K562 (cell line): ENCODE results near the gene PAIP2. TPM values are rescaled to one million over a fixed set of nuclear protein-coding genes. Genes with fewer than 3 reads are reported as not detected.
A peak's percentile ranks its signal among the peaks of the same experiment; 100 is the strongest.

Experiments
- CHD2 ChIP-seq: IDR thresholded peaks from 2 replicates; pipeline ENCODE4 v1.6.1; 2011; ENCODE audit warnings: low read depth, low read length
- CSDE1 ChIP-seq, 2 experiments: fragments of 450-650 bp; IDR thresholded peaks; 2 replicates each; pipeline ENCODE4 v1.6.1; 2016; ENCODE audit warnings: mild to moderate bottlenecking in 1 of 2
- FOXJ2 ChIP-seq: fragments of 200-800 bp; sonication (Bioruptor generic); IDR thresholded peaks from 2 replicates; pipeline ENCODE4 v1.6.1; 2016; ENCODE audit warnings: missing genetic modification characterization, missing compliant biosample characterization
- HLTF ChIP-seq: fragments of 450-650 bp; IDR thresholded peaks from 2 replicates; pipeline ENCODE4 v1.6.1; 2016
- HNRNPL ChIP-seq: fragments of 200-400 bp; formaldehyde crosslinking; IDR thresholded peaks from 2 replicates; pipeline ENCODE4 v1.6.1; 2017; ENCODE audit warnings: low read depth, mild to moderate bottlenecking, low read length
- POLR3A ChIP-seq: IDR thresholded peaks from 2 replicates; pipeline ENCODE4 v1.6.1; 2011; ENCODE audit warnings: borderline replicate concordance, mild to moderate bottlenecking, moderate library complexity; ENCODE audit not compliant: insufficient read length, insufficient read depth; ENCODE audit errors: extremely low read depth
- PRPF4 ChIP-seq: fragments of 200-400 bp; formaldehyde crosslinking; IDR thresholded peaks from one replicate; pipeline ENCODE4 v1.6.1; 2017; ENCODE audit warnings: low read length, low read depth, mild to moderate bottlenecking; ENCODE audit not compliant: insufficient read depth, poor library complexity, severe bottlenecking
- SIN3B ChIP-seq: fragments of 450-650 bp; IDR thresholded peaks from 2 replicates; pipeline ENCODE4 v1.6.1; 2017; ENCODE audit warnings: low read depth, mild to moderate bottlenecking, moderate library complexity
- SMARCC2 ChIP-seq: fragments of 450-650 bp; IDR thresholded peaks from 2 replicates; pipeline ENCODE4 v1.6.1; 2017; ENCODE audit warnings: antibody characterized with exemption, moderate library complexity, mild to moderate bottlenecking, low read depth
- ZBTB7A ChIP-seq: IDR thresholded peaks from 2 replicates; pipeline ENCODE4 v1.6.1; 2011; ENCODE audit warnings: low read depth, mild to moderate bottlenecking, low read length, moderate library complexity, borderline replicate concordance; ENCODE audit not compliant: control insufficient read depth
- ZNF232 ChIP-seq: sonication (generic); formaldehyde crosslinking; IDR thresholded peaks from 2 replicates; pipeline ENCODE4 v1.8.0; 2022; ENCODE audit warnings: mild to moderate bottlenecking, missing genetic modification reagents
- ZNF696 ChIP-seq: fragments of 250-450 bp; sonication (Bioruptor Pico); conservative IDR thresholded peaks from 2 replicates; pipeline ENCODE4 v1.4.0; 2020; ENCODE audit warnings: mild to moderate bottlenecking, moderate library complexity
- polyA plus RNA-seq, 8 experiments: library from polyadenylated mRNA; depleted of rRNA in 4 of 8; stranded (reverse) in 5 of 8; unstranded in 3 of 8; fragments of >200 nt; fragmentation: Nextera tagmentation in 2 of 8; fragmentation: Illumina TruSeq in 1 of 8; extraction: Ambion mirVana in 2 of 8; extraction: Trizol in 1 of 8; gene quantifications; 2 replicates each; pipeline versions ENCODE4 v1.2.1 to v1.2.3, GENCODE V29; 2011 to 2014; ENCODE audit warnings: inconsistent platforms in 1 of 8, missing spikeins in 1 of 8
- total RNA-seq, 7 experiments: library from RNA; depleted of rRNA in 6 of 7; stranded (reverse); fragments of >200 nt in 6 of 7; fragmentation: Illumina TruSeq in 2 of 7; extraction: Trizol in 2 of 7; gene quantifications; 2 replicates each; pipeline versions ENCODE4 v1.2.1 to v1.2.3, GENCODE V29; 2011 to 2021; ENCODE audit warnings: low replicate concordance in 1 of 7
- TF ChIP-seq, protein P1 (sequence below): IDR thresholded peaks from 3 replicates; pipeline ENCODE4 v1.6.1; 2011; ENCODE audit warnings: borderline replicate concordance, mild to moderate bottlenecking, moderate library complexity; ENCODE audit not compliant: insufficient read length; ENCODE audit errors: extremely low read depth
- TF ChIP-seq, protein P2 (sequence below): fragments of 450-650 bp; formaldehyde crosslinking; conservative IDR thresholded peaks from 2 replicates; pipeline ENCODE4 v1.4.0; 2022; ENCODE audit warnings: mild to moderate bottlenecking, missing genetic modification characterization
- TF ChIP-seq, protein P3 (sequence below), 2 experiments: fragments of 450-650 bp in 1 of 2; IDR thresholded peaks; 2 replicates each; pipeline ENCODE4 v1.6.1; 2011 to 2017; ENCODE audit warnings: low read depth in 2 of 2, antibody characterized with exemption in 1 of 2, borderline replicate concordance in 1 of 2, low read length in 1 of 2, mild to moderate bottlenecking in 1 of 2, mixed read lengths in 1 of 2; ENCODE audit not compliant: control insufficient read depth in 1 of 2
- TF ChIP-seq, protein P4 (sequence below): fragments of 250-450 bp; sonication (Bioruptor Pico); IDR thresholded peaks from 2 replicates; pipeline ENCODE4 v1.4.0; 2020; ENCODE audit warnings: borderline replicate concordance
- TF ChIP-seq, protein P5 (sequence below): fragments of 250-450 bp; sonication (Bioruptor Pico); IDR thresholded peaks from 2 replicates; pipeline ENCODE4 v1.6.1; 2021; ENCODE audit warnings: mild to moderate bottlenecking

Gene PAIP2
- total and polyA plus RNA-seq, 9 of the 15 experiments (the other 6 are each of a cell fraction or from before 2014, with no cell fraction given), result 78.3 to 187 (median 128) TPM

DNA sequence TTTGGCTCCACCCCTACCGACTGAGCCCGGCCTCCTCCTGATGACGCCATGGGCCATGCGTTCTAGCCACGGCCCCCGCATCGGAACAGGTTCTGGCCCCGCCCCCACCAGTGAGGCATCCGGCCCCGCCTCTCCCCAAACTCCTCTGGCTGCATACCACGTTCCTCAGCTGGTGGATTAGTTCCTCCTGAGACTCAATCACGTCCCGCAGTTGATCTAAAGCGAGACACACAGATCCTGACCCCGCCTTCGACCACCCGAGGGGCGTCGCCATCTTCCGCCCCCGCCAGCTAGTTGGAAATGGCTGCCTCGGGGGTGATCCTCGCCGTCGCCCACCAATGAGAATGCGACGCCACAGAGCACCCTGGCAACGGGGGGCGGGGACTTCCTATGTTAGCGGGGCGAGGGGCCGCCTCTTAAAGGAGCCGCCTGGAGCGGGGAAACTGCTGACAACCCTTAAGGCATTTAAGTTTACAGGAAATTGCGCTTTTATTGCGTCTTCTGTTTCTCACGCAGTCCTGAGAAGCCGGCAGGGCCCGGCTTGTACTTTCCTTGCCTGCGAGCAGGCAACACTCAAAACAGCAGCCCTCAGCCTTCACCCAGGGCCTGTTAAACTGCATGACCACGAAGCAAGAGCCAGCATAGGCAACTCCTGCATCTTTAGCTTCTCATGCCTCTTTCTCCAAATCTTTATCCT is 62.3 kb downstream of the PAIP2 start, which contains the start of gene SPATA24 (continued):
- TF ChIP-seq FOXJ2, result peak; percentile 59; the same call in 1 of the 2 replicates
- no peak for TF ChIP-seq SIN3B
- no peak for TF ChIP-seq SMARCC2
- TF ChIP-seq ZNF232 (CRISPR knock-in tag), result no peak
- TF ChIP-seq PRPF4, result no peak
- peak; percentile 96 for TF ChIP-seq ZBTB7A
- TF ChIP-seq, protein P1, sequence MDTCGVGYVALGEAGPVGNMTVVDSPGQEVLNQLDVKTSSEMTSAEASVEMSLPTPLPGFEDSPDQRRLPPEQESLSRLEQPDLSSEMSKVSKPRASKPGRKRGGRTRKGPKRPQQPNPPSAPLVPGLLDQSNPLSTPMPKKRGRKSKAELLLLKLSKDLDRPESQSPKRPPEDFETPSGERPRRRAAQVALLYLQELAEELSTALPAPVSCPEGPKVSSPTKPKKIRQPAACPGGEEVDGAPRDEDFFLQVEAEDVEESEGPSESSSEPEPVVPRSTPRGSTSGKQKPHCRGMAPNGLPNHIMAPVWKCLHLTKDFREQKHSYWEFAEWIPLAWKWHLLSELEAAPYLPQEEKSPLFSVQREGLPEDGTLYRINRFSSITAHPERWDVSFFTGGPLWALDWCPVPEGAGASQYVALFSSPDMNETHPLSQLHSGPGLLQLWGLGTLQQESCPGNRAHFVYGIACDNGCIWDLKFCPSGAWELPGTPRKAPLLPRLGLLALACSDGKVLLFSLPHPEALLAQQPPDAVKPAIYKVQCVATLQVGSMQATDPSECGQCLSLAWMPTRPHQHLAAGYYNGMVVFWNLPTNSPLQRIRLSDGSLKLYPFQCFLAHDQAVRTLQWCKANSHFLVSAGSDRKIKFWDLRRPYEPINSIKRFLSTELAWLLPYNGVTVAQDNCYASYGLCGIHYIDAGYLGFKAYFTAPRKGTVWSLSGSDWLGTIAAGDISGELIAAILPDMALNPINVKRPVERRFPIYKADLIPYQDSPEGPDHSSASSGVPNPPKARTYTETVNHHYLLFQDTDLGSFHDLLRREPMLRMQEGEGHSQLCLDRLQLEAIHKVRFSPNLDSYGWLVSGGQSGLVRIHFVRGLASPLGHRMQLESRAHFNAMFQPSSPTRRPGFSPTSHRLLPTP, result no peak
- TF ChIP-seq POLR3A, result no peak
- TF ChIP-seq HNRNPL, result no peak
- TF ChIP-seq HLTF, result no peak
- TF ChIP-seq, protein P2, sequence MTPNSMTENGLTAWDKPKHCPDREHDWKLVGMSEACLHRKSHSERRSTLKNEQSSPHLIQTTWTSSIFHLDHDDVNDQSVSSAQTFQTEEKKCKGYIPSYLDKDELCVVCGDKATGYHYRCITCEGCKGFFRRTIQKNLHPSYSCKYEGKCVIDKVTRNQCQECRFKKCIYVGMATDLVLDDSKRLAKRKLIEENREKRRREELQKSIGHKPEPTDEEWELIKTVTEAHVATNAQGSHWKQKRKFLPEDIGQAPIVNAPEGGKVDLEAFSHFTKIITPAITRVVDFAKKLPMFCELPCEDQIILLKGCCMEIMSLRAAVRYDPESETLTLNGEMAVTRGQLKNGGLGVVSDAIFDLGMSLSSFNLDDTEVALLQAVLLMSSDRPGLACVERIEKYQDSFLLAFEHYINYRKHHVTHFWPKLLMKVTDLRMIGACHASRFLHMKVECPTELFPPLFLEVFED (CRISPR knock-in tag), result no peak
- TF ChIP-seq, protein P3, sequence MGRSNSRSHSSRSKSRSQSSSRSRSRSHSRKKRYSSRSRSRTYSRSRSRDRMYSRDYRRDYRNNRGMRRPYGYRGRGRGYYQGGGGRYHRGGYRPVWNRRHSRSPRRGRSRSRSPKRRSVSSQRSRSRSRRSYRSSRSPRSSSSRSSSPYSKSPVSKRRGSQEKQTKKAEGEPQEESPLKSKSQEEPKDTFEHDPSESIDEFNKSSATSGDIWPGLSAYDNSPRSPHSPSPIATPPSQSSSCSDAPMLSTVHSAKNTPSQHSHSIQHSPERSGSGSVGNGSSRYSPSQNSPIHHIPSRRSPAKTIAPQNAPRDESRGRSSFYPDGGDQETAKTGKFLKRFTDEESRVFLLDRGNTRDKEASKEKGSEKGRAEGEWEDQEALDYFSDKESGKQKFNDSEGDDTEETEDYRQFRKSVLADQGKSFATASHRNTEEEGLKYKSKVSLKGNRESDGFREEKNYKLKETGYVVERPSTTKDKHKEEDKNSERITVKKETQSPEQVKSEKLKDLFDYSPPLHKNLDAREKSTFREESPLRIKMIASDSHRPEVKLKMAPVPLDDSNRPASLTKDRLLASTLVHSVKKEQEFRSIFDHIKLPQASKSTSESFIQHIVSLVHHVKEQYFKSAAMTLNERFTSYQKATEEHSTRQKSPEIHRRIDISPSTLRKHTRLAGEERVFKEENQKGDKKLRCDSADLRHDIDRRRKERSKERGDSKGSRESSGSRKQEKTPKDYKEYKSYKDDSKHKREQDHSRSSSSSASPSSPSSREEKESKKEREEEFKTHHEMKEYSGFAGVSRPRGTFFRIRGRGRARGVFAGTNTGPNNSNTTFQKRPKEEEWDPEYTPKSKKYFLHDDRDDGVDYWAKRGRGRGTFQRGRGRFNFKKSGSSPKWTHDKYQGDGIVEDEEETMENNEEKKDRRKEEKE (IDR thresholded peaks at IDR 0.05; ENCODE audit: borderline replicate concordance in 1 of 2, control insufficient read depth in 1 of 2, low read depth in 2 of 2, low read length in 1 of 2), result no peak
- TF ChIP-seq CSDE1 (IDR thresholded peaks at IDR 0.05), result peak in 1 of 2 experiments; percentile 75; a peak in 2 of 4 replicates
- TF ChIP-seq, protein P4, sequence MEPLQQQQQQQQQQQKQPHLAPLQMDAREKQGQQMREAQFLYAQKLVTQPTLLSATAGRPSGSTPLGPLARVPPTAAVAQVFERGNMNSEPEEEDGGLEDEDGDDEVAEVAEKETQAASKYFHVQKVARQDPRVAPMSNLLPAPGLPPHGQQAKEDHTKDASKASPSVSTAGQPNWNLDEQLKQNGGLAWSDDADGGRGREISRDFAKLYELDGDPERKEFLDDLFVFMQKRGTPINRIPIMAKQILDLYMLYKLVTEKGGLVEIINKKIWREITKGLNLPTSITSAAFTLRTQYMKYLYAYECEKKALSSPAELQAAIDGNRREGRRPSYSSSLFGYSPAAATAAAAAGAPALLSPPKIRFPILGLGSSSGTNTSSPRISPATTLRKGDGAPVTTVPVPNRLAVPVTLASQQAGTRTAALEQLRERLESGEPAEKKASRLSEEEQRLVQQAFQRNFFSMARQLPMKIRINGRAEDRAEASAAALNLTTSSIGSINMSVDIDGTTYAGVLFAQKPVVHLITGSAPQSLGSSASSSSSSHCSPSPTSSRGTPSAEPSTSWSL (CRISPR knock-in tag), result no peak
- TF ChIP-seq, protein P5, sequence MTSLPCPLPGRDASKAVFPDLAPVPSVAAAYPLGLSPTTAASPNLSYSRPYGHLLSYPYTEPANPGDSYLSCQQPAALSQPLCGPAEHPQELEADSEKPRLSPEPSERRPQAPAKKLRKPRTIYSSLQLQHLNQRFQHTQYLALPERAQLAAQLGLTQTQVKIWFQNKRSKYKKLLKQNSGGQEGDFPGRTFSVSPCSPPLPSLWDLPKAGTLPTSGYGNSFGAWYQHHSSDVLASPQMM (CRISPR knock-in tag), result no peak
- TF ChIP-seq ZNF696 (CRISPR knock-in tag), result no peak
- TF ChIP-seq CHD2, result no peak
